HG02852 (cell line): ENCODE data around the gene PHACTR4.
"Not testable (repeated sequence)": the region's sequence is repeated elsewhere in the genome, so short reads cannot be mapped to it uniquely, and the experiment has no call there.

Source experiments
- ATAC-seq: cut with Tn5 transposase; IDR thresholded peaks from one replicate; pipeline ENCODE4 v1.9.1; 2021; ENCODE audit warnings: mild to moderate bottlenecking, moderate library complexity; ENCODE audit not compliant: unreplicated experiment

The PHACTR4 gene

GRCh38 chr1:28482138-28482537 is 112.6 kb downstream of the PHACTR4 start:
- no peak for ATAC-seq

GRCh38 chr1:28482702-28483101 is 113.2 kb downstream of the PHACTR4 start:
- ATAC-seq: no peak

- ATAC-seq: no peak
These were observed 125.2 kb downstream of the PHACTR4 start for GRCh38 chr1:28494737-28495136.

GRCh38 chr1:28499553-28499952 is 130.0 kb downstream of the PHACTR4 start:
- ATAC-seq: no peak

GRCh38 chr1:28501925-28502324 is 132.4 kb downstream of the PHACTR4 start:
- ATAC-seq: no peak

- ATAC-seq: no peak
These were observed 133.6 kb downstream of the PHACTR4 start for GRCh38 chr1:28503117-28503516.

GRCh38 chr1:28505406-28506187 is 136.1 kb downstream of the PHACTR4 start, which contains the start of gene RCC1:
RCC1 (plus strand) TSS chr1:28506043; CDS start chr1:28529867, 23,824 bp downstream.
- peak; percentile 78 for ATAC-seq

GRCh38 chr1:28506907-28507246 is 137.3 kb downstream of the PHACTR4 start:
- no peak for ATAC-seq

- ATAC-seq: no peak
These were observed 137.7 kb downstream of the PHACTR4 start for GRCh38 chr1:28507247-28507645.

GRCh38 chr1:28507646-28508434 is 138.3 kb downstream of the PHACTR4 start:
- no peak for ATAC-seq

- no peak for ATAC-seq
These were observed 138.9 kb downstream of the PHACTR4 start for GRCh38 chr1:28508435-28508754.

GRCh38 chr1:28509705-28510272 is 140.2 kb downstream of the PHACTR4 start:
- no peak for ATAC-seq

- ATAC-seq: no peak
These were observed 140.9 kb downstream of the PHACTR4 start for GRCh38 chr1:28510273-28510969.

GRCh38 chr1:28510970-28511440 is 141.5 kb downstream of the PHACTR4 start:
- ATAC-seq: no peak

- no peak for ATAC-seq
These were observed 142.6 kb downstream of the PHACTR4 start for GRCh38 chr1:28512058-28512611.

- not testable (repeated sequence) for ATAC-seq
These were observed 144.9 kb downstream of the PHACTR4 start for GRCh38 chr1:28514445-28514933.

- no peak for ATAC-seq
These were observed 147.0 kb downstream of the PHACTR4 start for GRCh38 chr1:28516518-28516956.

GRCh38 chr1:28517649-28517999 is 148.1 kb downstream of the PHACTR4 start:
- peak; percentile 5 for ATAC-seq

- peak; percentile 74 for ATAC-seq
These were observed 148.6 kb downstream of the PHACTR4 start for GRCh38 chr1:28518000-28518744.

- no peak for ATAC-seq
These were observed 149.3 kb downstream of the PHACTR4 start for GRCh38 chr1:28518745-28519341.
